ENCODE results near the gene METTL13. TPM values are rescaled to one million over a fixed set of nuclear protein-coding genes. Genes with fewer than 3 reads are reported as not detected.

METTL13 gene
- total and polyA plus RNA-seq, 9 of the 15 experiments (the other 6 are each of a cell fraction or from before 2014, with no cell fraction given): 18.9 to 78.9 (median 54.9) TPM

DNA sequence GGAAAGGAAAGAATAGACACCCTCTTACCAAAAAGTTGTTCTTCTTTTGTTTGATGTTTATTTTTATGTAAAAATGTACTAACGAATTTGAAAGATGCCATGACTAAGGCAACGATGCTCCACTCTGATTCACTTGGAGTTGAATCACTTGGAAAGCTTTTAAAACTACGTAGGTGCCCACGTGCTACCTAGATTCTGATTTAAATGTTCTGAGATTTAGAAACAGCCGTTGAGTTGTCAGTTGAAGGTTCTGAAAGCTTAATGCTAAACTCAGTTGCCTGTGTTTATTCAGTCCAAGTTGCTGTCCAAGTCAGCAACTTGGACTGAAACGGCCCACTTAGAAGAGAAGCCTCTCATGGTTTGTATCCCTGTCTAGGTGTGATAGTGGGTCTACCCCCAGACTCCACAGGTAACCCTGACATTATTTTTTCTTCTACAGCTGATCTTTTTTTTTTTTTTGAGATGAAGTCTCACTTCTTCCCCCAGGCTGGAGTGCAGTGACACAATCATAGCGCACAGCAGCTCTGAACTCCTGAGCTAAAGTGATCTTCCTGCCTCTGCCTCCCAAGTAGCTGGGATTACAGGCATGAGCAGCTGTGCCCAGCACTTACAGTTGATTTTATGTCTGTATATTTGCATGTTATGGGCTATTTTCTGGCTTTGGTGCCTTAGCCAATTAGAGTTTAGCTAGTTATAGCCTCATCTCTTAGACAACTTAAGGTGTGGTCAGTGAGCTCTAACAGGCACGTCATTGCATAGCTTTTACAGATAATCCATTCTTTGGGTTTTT lies 38.2 kb upstream of the METTL13 start (continued):
- TF ChIP-seq, protein P1, sequence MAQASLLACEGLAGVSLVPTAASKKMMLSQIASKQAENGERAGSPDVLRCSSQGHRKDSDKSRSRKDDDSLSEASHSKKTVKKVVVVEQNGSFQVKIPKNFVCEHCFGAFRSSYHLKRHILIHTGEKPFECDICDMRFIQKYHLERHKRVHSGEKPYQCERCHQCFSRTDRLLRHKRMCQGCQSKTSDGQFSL (CRISPR knock-in tag; IDR thresholded peaks at IDR 0.05): no peak
- TF ChIP-seq, protein P1 (tag; IDR thresholded peaks at IDR 0.05): no peak; a peak in 1 of 4 replicates
- TF ChIP-seq EHMT2 (IDR thresholded peaks at IDR 0.05) (0 out of 2 replicates have a peak, but pooled peaks have one; percentile 29), TRIM24 (IDR thresholded peaks at IDR 0.05) (no peak), KLF1 (tag; IDR thresholded peaks at IDR 0.05) (no peak), ZMIZ1 (IDR thresholded peaks at IDR 0.05; ENCODE audit: low read depth in 2 of 2, low read length in 2 of 2) (no peak), HLTF (IDR thresholded peaks at IDR 0.05) (no peak), L3MBTL2 (IDR thresholded peaks at IDR 0.05) (0 out of 2 replicates have a peak, but pooled peaks have one; percentile 15), POU5F1 (IDR thresholded peaks at IDR 0.05; ENCODE audit: borderline replicate concordance, low read depth, low read length, partially characterized antibody) (no peak), DMBX1 (CRISPR knock-in tag; IDR thresholded peaks at IDR 0.05; ENCODE audit: borderline replicate concordance) (no peak), ZNF445 (CRISPR knock-in tag; IDR thresholded peaks at IDR 0.05; ENCODE audit: low read depth) (no peak), CEBPB (tag; IDR thresholded peaks at IDR 0.05) (peak; percentile 33; the same call in 1 of the 2 replicates), KLF6 (CRISPR knock-in tag; IDR thresholded peaks at IDR 0.05; ENCODE audit: borderline replicate concordance) (no peak), ZBTB17 (CRISPR knock-in tag; IDR thresholded peaks at IDR 0.05) (no peak), RAD51 (IDR thresholded peaks at IDR 0.05; ENCODE audit: borderline replicate concordance, low read depth) (0 out of 2 replicates have a peak, but pooled peaks have one; percentile 9), TAF9B (IDR thresholded peaks at IDR 0.05; ENCODE audit: partially characterized antibody) (no peak), ZBTB43 (CRISPR knock-in tag; IDR thresholded peaks at IDR 0.05) (no peak), IRF1 (CRISPR knock-in tag; IDR thresholded peaks at IDR 0.05; ENCODE audit: borderline replicate concordance) (no peak), BRD9 (IDR thresholded peaks at IDR 0.05; ENCODE audit: low read depth, partially characterized antibody) (peak; percentile 32), HDGF (IDR thresholded peaks at IDR 0.05) (0 out of 2 replicates have a peak, but pooled peaks have one; percentile 34)
- TF ChIP-seq, protein P2, sequence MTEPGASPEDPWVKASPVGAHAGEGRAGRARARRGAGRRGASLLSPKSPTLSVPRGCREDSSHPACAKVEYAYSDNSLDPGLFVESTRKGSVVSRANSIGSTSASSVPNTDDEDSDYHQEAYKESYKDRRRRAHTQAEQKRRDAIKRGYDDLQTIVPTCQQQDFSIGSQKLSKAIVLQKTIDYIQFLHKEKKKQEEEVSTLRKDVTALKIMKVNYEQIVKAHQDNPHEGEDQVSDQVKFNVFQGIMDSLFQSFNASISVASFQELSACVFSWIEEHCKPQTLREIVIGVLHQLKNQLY (CRISPR knock-in tag; conservative IDR thresholded peaks at IDR 0.05): no peak
